Endothelial cell of umbilical vein (primary cell): Measurements from ENCODE around the gene ARHGAP10.

ENCODE experiments used
- CTCF ChIP-seq, 2 donors: IDR thresholded peaks; 1 replicate in 1 of 2; 2 replicates in 1 of 2; pipeline ENCODE4 v1.5.1; 2011; ENCODE audit warnings: low read length in 2 of 2, mild to moderate bottlenecking in 2 of 2, moderate library complexity in 2 of 2, control low read depth in 1 of 2, inconsistent platforms in 1 of 2, low read depth in 1 of 2; ENCODE audit not compliant: insufficient read depth in 1 of 2; ENCODE audit errors: extremely low read depth in 1 of 2
- EZH2 ChIP-seq: IDR thresholded peaks from 2 replicates; pipeline ENCODE4 v1.6.1; 2012; ENCODE audit warnings: borderline replicate concordance, low read depth, mild to moderate bottlenecking, moderate library complexity, low read length, inconsistent platforms; ENCODE audit not compliant: severe bottlenecking
- FOS ChIP-seq: IDR thresholded peaks from 2 replicates; pipeline ENCODE4 v1.6.1; 2011; ENCODE audit warnings: mild to moderate bottlenecking, low read length, moderate library complexity, borderline replicate concordance; ENCODE audit not compliant: insufficient read depth
- JUN ChIP-seq: IDR thresholded peaks from 2 replicates; pipeline ENCODE4 v1.6.1; 2011; ENCODE audit warnings: borderline replicate concordance, low read depth; ENCODE audit not compliant: insufficient read length, insufficient read depth
- MAX ChIP-seq: IDR thresholded peaks from 2 replicates; pipeline ENCODE4 v1.6.1; 2011; ENCODE audit not compliant: insufficient read depth, insufficient read length
- POLR2A ChIP-seq: IDR thresholded peaks from 2 replicates; pipeline ENCODE4 v1.6.1; 2012; ENCODE audit warnings: low read depth, mild to moderate bottlenecking, control low read depth, low read length
- POLR2AphosphoS5 ChIP-seq: IDR thresholded peaks from 2 replicates; pipeline ENCODE4 v1.6.1; 2012; ENCODE audit warnings: low read depth, mild to moderate bottlenecking, control low read depth, low read length, moderate library complexity; ENCODE audit not compliant: insufficient read depth

- no peak for TF ChIP-seq CTCF (IDR thresholded peaks at IDR 0.05; ENCODE audit: extremely low read depth in 1 of 2, insufficient read depth in 1 of 2, low read depth in 1 of 2, low read length in 2 of 2)
- TF ChIP-seq POLR2A: no peak
- TF ChIP-seq POLR2AphosphoS5: no peak
- TF ChIP-seq FOS: no peak
- no peak for TF ChIP-seq MAX
- no peak for TF ChIP-seq EZH2
- TF ChIP-seq JUN: no peak
Measured at GRCh38 chr4:147830102-147830463, 98.2 kb downstream of the ARHGAP10 start.
